Calu3 (cell line): ENCODE measurements around the gene PSAPL1. TPM values are rescaled to one million over a fixed set of nuclear protein-coding genes. Genes with fewer than 3 reads are reported as not detected.

Source experiments
- BruUV-seq: library from RNA; stranded (reverse); fragments of 400-500 nt; replicated peaks from 2 replicates; lab custom pipeline; 2021; lab: Mats Ljungman, UMichigan
- CTCF ChIA-PET: fragments of 300-600 bp; sonication (Branson Sonifier 250); formaldehyde crosslinking; loops from one replicate; lab custom pipeline; 2022; ENCODE audit warnings: antibody characterized with exemption; lab: Charles Lee
- DNase-seq: peaks from one replicate; pipeline ENCODE4 v3.0.0; 2022
- H3K27ac Mint-ChIP-seq: one replicate; pipeline ENCODE4 v1.8.0; 2022; ENCODE audit warnings: mixed read lengths; ENCODE audit not compliant: unreplicated experiment
- H3K27me3 Mint-ChIP-seq: one replicate; pipeline ENCODE4 v1.8.0; 2022; ENCODE audit warnings: mixed read lengths; ENCODE audit not compliant: unreplicated experiment
- H3K36me3 Mint-ChIP-seq: one replicate; pipeline ENCODE4 v1.8.0; 2022; ENCODE audit warnings: mild to moderate bottlenecking, moderate library complexity, mixed read lengths; ENCODE audit not compliant: insufficient read depth, unreplicated experiment
- H3K4me1 Mint-ChIP-seq: one replicate; pipeline ENCODE4 v1.8.0; 2022; ENCODE audit warnings: mild to moderate bottlenecking, low read depth, mixed read lengths; ENCODE audit not compliant: unreplicated experiment
- H3K4me3 Mint-ChIP-seq: one replicate; pipeline ENCODE4 v1.8.0; 2022; ENCODE audit warnings: mild to moderate bottlenecking, low read depth, moderate library complexity, mixed read lengths; ENCODE audit not compliant: unreplicated experiment
- H3K9me3 Mint-ChIP-seq: one replicate; pipeline ENCODE4 v1.8.0; 2022; ENCODE audit warnings: low read depth, mixed read lengths; ENCODE audit not compliant: unreplicated experiment
- intact Hi-C: fragments of 100-400 bp; cut with micrococcal nuclease; formaldehyde crosslinking; loops from one replicate; pipeline ENCODE4 v1.10.0; 2022; ENCODE audit not compliant: unreplicated experiment
- total RNA-seq: library from RNA; stranded (reverse); gene quantifications from 2 replicates; pipeline ENCODE4 v1.2.3, GENCODE V29; 2022
- TF ChIP-seq, protein P1 (sequence below): fragments of 200-600 bp; IDR thresholded peaks from one replicate; pipeline ENCODE4 v1.8.0; 2022; ENCODE audit warnings: antibody characterized with exemption; ENCODE audit not compliant: unreplicated experiment

The PSAPL1 gene
- total RNA-seq, 1 experiment from 2014 or later: not detected

- no peak for DNase-seq
- TF ChIP-seq, protein P1, sequence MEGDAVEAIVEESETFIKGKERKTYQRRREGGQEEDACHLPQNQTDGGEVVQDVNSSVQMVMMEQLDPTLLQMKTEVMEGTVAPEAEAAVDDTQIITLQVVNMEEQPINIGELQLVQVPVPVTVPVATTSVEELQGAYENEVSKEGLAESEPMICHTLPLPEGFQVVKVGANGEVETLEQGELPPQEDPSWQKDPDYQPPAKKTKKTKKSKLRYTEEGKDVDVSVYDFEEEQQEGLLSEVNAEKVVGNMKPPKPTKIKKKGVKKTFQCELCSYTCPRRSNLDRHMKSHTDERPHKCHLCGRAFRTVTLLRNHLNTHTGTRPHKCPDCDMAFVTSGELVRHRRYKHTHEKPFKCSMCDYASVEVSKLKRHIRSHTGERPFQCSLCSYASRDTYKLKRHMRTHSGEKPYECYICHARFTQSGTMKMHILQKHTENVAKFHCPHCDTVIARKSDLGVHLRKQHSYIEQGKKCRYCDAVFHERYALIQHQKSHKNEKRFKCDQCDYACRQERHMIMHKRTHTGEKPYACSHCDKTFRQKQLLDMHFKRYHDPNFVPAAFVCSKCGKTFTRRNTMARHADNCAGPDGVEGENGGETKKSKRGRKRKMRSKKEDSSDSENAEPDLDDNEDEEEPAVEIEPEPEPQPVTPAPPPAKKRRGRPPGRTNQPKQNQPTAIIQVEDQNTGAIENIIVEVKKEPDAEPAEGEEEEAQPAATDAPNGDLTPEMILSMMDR: no peak
- Mint-ChIP-seq H3K27me3 (peaks cover 70% of the 10 kb centered on the region), H3K36me3 (no peaks in the 10 kb centered on the region), H3K27ac (no peak overlapping the region), H3K4me1 (no peaks in the 10 kb centered on the region), H3K4me3 (no peak overlapping the region), H3K9me3 (no peaks in the 10 kb centered on the region)
- intact Hi-C loops: no loop called here
- CTCF ChIA-PET: no interaction called here
- no TSS peak for BruUV-seq
These were observed 34.3 kb upstream of the PSAPL1 start for GRCh38 chr4:7469023-7469422.

DNA sequence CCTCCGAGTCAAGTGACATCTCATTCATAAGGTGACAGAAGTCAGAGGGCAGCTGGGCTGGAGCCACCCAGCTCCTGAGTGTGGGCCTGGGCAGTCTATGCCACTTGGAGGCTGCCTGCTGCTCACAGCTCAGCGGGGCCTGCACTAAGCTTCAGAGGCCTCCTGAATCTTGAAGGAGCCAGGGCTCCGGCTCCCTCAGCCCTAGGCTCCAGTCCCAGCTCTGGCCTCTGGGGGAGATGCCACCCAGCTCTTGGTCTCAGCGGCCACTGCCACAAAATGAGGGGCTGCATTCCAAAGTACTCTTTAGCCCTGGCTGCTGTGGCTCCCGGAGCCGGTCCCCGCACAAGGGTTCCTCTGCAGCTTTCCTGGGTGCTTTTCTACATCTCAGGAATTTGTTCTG is 32.7 kb upstream of the PSAPL1 start:
- DNase-seq: no peak
- Mint-ChIP-seq H3K36me3 (no peaks in the 10 kb centered on the region), H3K9me3 (no peaks in the 10 kb centered on the region), H3K27me3 (peaks cover 58% of the 10 kb centered on the region), H3K4me1 (no peaks in the 10 kb centered on the region), H3K27ac (no peak overlapping the region), H3K4me3 (no peak overlapping the region)
- TF ChIP-seq, protein P1: no peak
- CTCF ChIA-PET: no interaction called here
- intact Hi-C loops: no loop called here
- BruUV-seq: no TSS peak

DNA sequence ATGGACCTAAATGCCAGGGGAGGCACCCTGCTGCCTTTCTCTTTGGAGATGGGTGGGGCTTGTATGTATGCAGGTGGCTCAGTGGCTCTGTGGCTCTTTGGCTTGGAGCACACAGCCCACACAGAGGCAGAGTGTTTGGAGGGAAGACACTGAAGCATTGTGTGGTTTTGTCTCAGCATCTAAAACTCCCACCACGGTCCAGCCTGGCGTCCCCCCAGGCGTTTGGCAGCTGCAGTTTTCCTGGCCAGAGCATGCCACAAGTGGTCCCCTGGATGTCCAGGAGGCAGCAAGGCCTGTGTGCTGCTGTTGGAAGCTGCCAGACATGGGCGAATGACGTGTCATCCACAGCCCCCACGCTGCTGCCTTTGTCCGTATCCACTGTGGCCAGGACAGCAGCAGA is 32.2 kb upstream of the PSAPL1 start:
- H3K27ac Mint-ChIP-seq: no peak overlapping the region
- intact Hi-C loops: no loop called here
- no peaks in the 10 kb centered on the region for H3K36me3 Mint-ChIP-seq
- H3K4me3 Mint-ChIP-seq: no peak overlapping the region
- CTCF ChIA-PET: no interaction called here
- peaks cover 54% of the 10 kb centered on the region for H3K27me3 Mint-ChIP-seq
- TF ChIP-seq, protein P1: no peak
- H3K4me1 Mint-ChIP-seq: no peaks in the 10 kb centered on the region
- no peak for DNase-seq
- no TSS peak for BruUV-seq
- no peaks in the 10 kb centered on the region for H3K9me3 Mint-ChIP-seq

GRCh38 chr4:7466215-7466614 is 31.5 kb upstream of the PSAPL1 start:
- intact Hi-C loops: no loop called here
- CTCF ChIA-PET: no interaction called here
- Mint-ChIP-seq H3K4me3 (no peak overlapping the region), H3K9me3 (no peaks in the 10 kb centered on the region), H3K27ac (no peak overlapping the region), H3K36me3 (no peaks in the 10 kb centered on the region), H3K27me3 (peaks cover 54% of the 10 kb centered on the region), H3K4me1 (no peaks in the 10 kb centered on the region)
- TF ChIP-seq, protein P1: no peak
- no peak for DNase-seq
- BruUV-seq: no TSS peak
